H1 (cell line): ENCODE data around the gene UQCR10. TPM values are rescaled to one million over a fixed set of nuclear protein-coding genes. Genes with fewer than 3 reads are reported as not detected.

Source experiments
- CTCF ChIA-PET: fragments of 300-600 bp; sonication (Branson Sonifier 250); formaldehyde crosslinking; loops from one replicate; lab custom pipeline; 2021; ENCODE audit not compliant: partially characterized antibody; lab: Charles Lee
- POLR2A ChIA-PET: fragments of 300-600 bp; sonication (Branson Sonifier 250); formaldehyde crosslinking; loops from one replicate; lab custom pipeline; 2021; ENCODE audit warnings: inconsistent platforms; ENCODE audit not compliant: partially characterized antibody; lab: Charles Lee
- DNase-seq, 2 experiments: peaks; one replicate each; pipeline versions ENCODE4 v3.0.0 to v3.0.0-alpha.2; 2010 to 2022; ENCODE audit warnings: low spot score in 2 of 2, low read depth in 1 of 2, mixed read lengths in 1 of 2
- FAIRE-seq: peaks from 2 replicates; lab custom pipeline; 2011; peaks lifted over from hg19 to GRCh38; lab: Jason Lieb, UNC
- H2AFZ ChIP-seq: 2 replicates; pipeline ENCODE4 v1.8.1; 2012; ENCODE audit warnings: low read length, inconsistent platforms
- H2AK5ac ChIP-seq: 2 replicates; pipeline ENCODE4 v1.6.1; 2013; ENCODE audit warnings: low read depth, low read length
- H2BK120ac ChIP-seq: replicated peaks from 2 replicates; pipeline ENCODE3; 2013; ENCODE audit warnings: low read depth, low read length, inconsistent platforms
- H2BK12ac ChIP-seq: 2 replicates; pipeline ENCODE4 v1.6.1; 2013; ENCODE audit warnings: low read depth, low read length
- H2BK15ac ChIP-seq: 2 replicates; pipeline ENCODE4 v1.6.1; 2013; ENCODE audit warnings: low read length
- H2BK20ac ChIP-seq: 2 replicates; pipeline ENCODE4 v1.6.1; 2013; ENCODE audit warnings: low read length
- H2BK5ac ChIP-seq: 2 replicates; pipeline ENCODE4 v1.6.1; 2013; ENCODE audit warnings: low read depth, low read length
- H3K14ac ChIP-seq: 2 replicates; pipeline ENCODE4 v1.6.1; 2013; ENCODE audit warnings: inconsistent platforms; ENCODE audit not compliant: insufficient read length
- H3K18ac ChIP-seq: 2 replicates; pipeline ENCODE4 v1.6.1; 2013; ENCODE audit warnings: low read length; ENCODE audit errors: extremely low read depth
- H3K23ac ChIP-seq: 2 replicates; pipeline ENCODE4 v1.6.1; 2013; ENCODE audit warnings: inconsistent platforms; ENCODE audit not compliant: insufficient read length
- H3K23me2 ChIP-seq: 2 replicates; pipeline ENCODE4 v1.6.1; 2013; ENCODE audit warnings: low read depth, low read length
- H3K27ac ChIP-seq: 2 replicates; pipeline ENCODE4 v1.6.1; 2011; ENCODE audit warnings: low read depth, low read length, inconsistent platforms
- H3K27me3 ChIP-seq, 4 experiments: replicated peaks in 1 of 4; 1 replicate in 1 of 4; 2 replicates in 3 of 4; pipeline versions ENCODE4 v1.6.1 to v1.8.1; 2011 to 2013; ENCODE audit warnings: low read length in 3 of 4, mild to moderate bottlenecking in 3 of 4, inconsistent platforms in 2 of 4, mixed read lengths in 2 of 4, moderate library complexity in 1 of 4; ENCODE audit not compliant: control insufficient read depth in 3 of 4, insufficient read depth in 3 of 4; ENCODE audit errors: extremely low read depth in 1 of 4
- H3K36me3 ChIP-seq, 4 experiments: 2 replicates each; pipeline versions ENCODE4 v1.6.1 to v1.8.1; 2011 to 2013; ENCODE audit warnings: mild to moderate bottlenecking in 4 of 4, low read length in 3 of 4, moderate library complexity in 2 of 4, control low read depth in 1 of 4, inconsistent platforms in 1 of 4; ENCODE audit not compliant: insufficient read depth in 4 of 4, control insufficient read depth in 2 of 4
- H3K4ac ChIP-seq: replicated peaks from 2 replicates; pipeline ENCODE3; 2013; ENCODE audit warnings: low read length, low read depth, mixed read lengths, inconsistent platforms; ENCODE audit not compliant: insufficient read length
- H3K4me1 ChIP-seq, 4 experiments: replicated peaks in 1 of 4; 1 replicate in 1 of 4; 2 replicates in 3 of 4; pipeline versions ENCODE4 v1.6.1 to v1.8.1; 2011 to 2013; ENCODE audit warnings: low read length in 3 of 4, inconsistent platforms in 2 of 4, mixed read lengths in 1 of 4; ENCODE audit not compliant: insufficient read depth in 4 of 4, control insufficient read depth in 3 of 4
- H3K4me2 ChIP-seq, 2 experiments: 2 replicates each; pipeline versions ENCODE4 v1.6.1 to v1.8.1; 2011 to 2013; ENCODE audit warnings: low read depth in 2 of 2, low read length in 2 of 2, control low read depth in 1 of 2, inconsistent platforms in 1 of 2, mild to moderate bottlenecking in 1 of 2; ENCODE audit not compliant: insufficient read depth in 1 of 2
- H3K4me3 ChIP-seq, 4 experiments: fragments of 200-600, 300-600 bp in 1 of 4; sonication (generic), shearing (Covaris generic), sonication (Bioruptor Twin) in 1 of 4; 2 replicates each; pipeline versions ENCODE4 v1.5.1 to v1.8.1; 2011 to 2016; ENCODE audit warnings: low read length in 4 of 4, low read depth in 3 of 4, control low read depth in 2 of 4, inconsistent platforms in 2 of 4, mild to moderate bottlenecking in 2 of 4, mixed read lengths in 1 of 4, moderate library complexity in 1 of 4; ENCODE audit not compliant: insufficient read depth in 2 of 4; ENCODE audit errors: extremely low read depth in 1 of 4
- H3K56ac ChIP-seq: replicated peaks from 2 replicates; pipeline ENCODE3; 2013; ENCODE audit warnings: low read depth, mild to moderate bottlenecking, mixed read lengths, low read length, inconsistent platforms; ENCODE audit not compliant: insufficient read length
- H3K79me1 ChIP-seq: 2 replicates; pipeline ENCODE4 v1.6.1; 2013; ENCODE audit warnings: low read depth, low read length, control low read depth
- H3K79me2 ChIP-seq, 2 experiments: 2 replicates each; pipeline versions ENCODE4 v1.6.1 to v1.8.1; 2012 to 2013; ENCODE audit warnings: low read length in 2 of 2, mild to moderate bottlenecking in 2 of 2, inconsistent platforms in 1 of 2; ENCODE audit not compliant: insufficient read depth in 2 of 2, control insufficient read depth in 1 of 2
- H3K9ac ChIP-seq, 4 experiments: replicated peaks in 1 of 4; 1 replicate in 1 of 4; 2 replicates in 3 of 4; pipeline versions ENCODE4 v1.6.1 to v1.8.1; 2011 to 2013; ENCODE audit warnings: low read depth in 3 of 4, low read length in 3 of 4, control low read depth in 2 of 4, mild to moderate bottlenecking in 2 of 4, moderate library complexity in 2 of 4, inconsistent platforms in 1 of 4; ENCODE audit errors: extremely low read depth in 1 of 4
- H3K9me3 ChIP-seq, 2 experiments: 2 replicates each; pipeline versions ENCODE4 v1.6.1 to v1.8.1; 2012 to 2013; ENCODE audit warnings: mild to moderate bottlenecking in 2 of 2, moderate library complexity in 2 of 2, control low read depth in 1 of 2, inconsistent platforms in 1 of 2, low read depth in 1 of 2, low read length in 1 of 2, mixed read lengths in 1 of 2; ENCODE audit not compliant: insufficient read depth in 2 of 2
- H4K20me1 ChIP-seq, 2 experiments: replicated peaks in 1 of 2; 2 replicates each; pipeline versions ENCODE3 to v1.8.1; 2011 to 2013; ENCODE audit warnings: inconsistent platforms in 2 of 2, low read length in 2 of 2, mild to moderate bottlenecking in 1 of 2; ENCODE audit not compliant: insufficient read depth in 2 of 2, control insufficient read depth in 1 of 2
- H4K5ac ChIP-seq: 2 replicates; pipeline ENCODE4 v1.6.1; 2013; ENCODE audit warnings: low read length, low read depth, mixed read lengths, inconsistent platforms; ENCODE audit not compliant: insufficient read length
- H4K8ac ChIP-seq: 2 replicates; pipeline ENCODE4 v1.8.0; 2013; ENCODE audit warnings: mild to moderate bottlenecking, moderate library complexity, low read length, inconsistent platforms; ENCODE audit not compliant: insufficient read depth; ENCODE audit errors: extremely low read depth
- H4K91ac ChIP-seq: replicated peaks from 2 replicates; pipeline ENCODE3; 2013; ENCODE audit warnings: low read length, mixed read lengths, inconsistent platforms; ENCODE audit not compliant: insufficient read length
- NANOG ChIP-seq: IDR thresholded peaks from 2 replicates; pipeline ENCODE4 v1.6.1; 2011; ENCODE audit warnings: low read length, low read depth, mild to moderate bottlenecking, inconsistent platforms; ENCODE audit not compliant: insufficient read depth, poor library complexity, severe bottlenecking
- RAD21 ChIP-seq, 2 experiments: IDR thresholded peaks in 1 of 2; conservative IDR thresholded peaks in 1 of 2; 2 replicates each; pipeline ENCODE4 v1.6.1; 2011; ENCODE audit warnings: low read depth in 2 of 2, low read length in 2 of 2, improper control_type of control experiment in 1 of 2, inconsistent platforms in 1 of 2, mild to moderate bottlenecking in 1 of 2, moderate library complexity in 1 of 2
- WGBS, 2 experiments: shearing (Covaris generic) in 1 of 2; methylation state at CpG; one replicate each; pipeline versions ENCODE4 v1.1.6 to v1.1.7; 2013 to 2015; ENCODE audit warnings: low lambda C conversion rate in 2 of 2, mixed read lengths in 2 of 2, inconsistent platforms in 1 of 2, low coverage in 1 of 2, missing lambda C conversion rate in 1 of 2; ENCODE audit not compliant: insufficient replicate concordance in 2 of 2, insufficient coverage in 1 of 2, insufficient read length in 1 of 2; ENCODE audit errors: extremely low coverage in 1 of 2, missing lambda C conversion rate in 1 of 2; 5-methylcytosine and 5-hydroxymethylcytosine counted together
- polyA plus RNA-seq, 7 experiments: library from polyadenylated mRNA; depleted of rRNA in 3 of 7; stranded (reverse) in 5 of 7; unstranded in 2 of 7; fragments of >200 nt in 5 of 7; fragments of 200-250 nt in 2 of 7; gene quantifications; 1 replicate in 5 of 7; 2 replicates in 1 of 7; 4 replicates in 1 of 7; pipeline versions ENCODE4 v1.2.1 to v1.2.3, GENCODE V29; 2011 to 2013; ENCODE audit warnings: missing spikeins in 2 of 7, mixed read lengths in 2 of 7
- total RNA-seq: library from RNA; stranded (reverse); fragmentation: NEBNext Ultra II Directional; extraction: Animal tissue kit (Norgen Biotek cat#: 25700); gene quantifications from 2 replicates; pipeline ENCODE4 v1.2.1, GENCODE V29; 2021
- TF ChIP-seq, protein P1 (sequence below), 3 experiments: IDR thresholded peaks; 1 replicate in 2 of 3; 2 replicates in 1 of 3; pipeline versions ENCODE4 v1.5.1 to v1.6.1; 2011; ENCODE audit warnings: low read length in 3 of 3, mild to moderate bottlenecking in 3 of 3, inconsistent platforms in 2 of 3, low read depth in 1 of 3, moderate library complexity in 1 of 3; ENCODE audit not compliant: insufficient read depth in 1 of 3; ENCODE audit errors: control extremely low read depth in 1 of 3

UQCR10 gene
- total and polyA plus RNA-seq, 2 of the 8 experiments (the other 6 are each of a cell fraction or from before 2014, with no cell fraction given) = 102 to 260 TPM

DNA sequence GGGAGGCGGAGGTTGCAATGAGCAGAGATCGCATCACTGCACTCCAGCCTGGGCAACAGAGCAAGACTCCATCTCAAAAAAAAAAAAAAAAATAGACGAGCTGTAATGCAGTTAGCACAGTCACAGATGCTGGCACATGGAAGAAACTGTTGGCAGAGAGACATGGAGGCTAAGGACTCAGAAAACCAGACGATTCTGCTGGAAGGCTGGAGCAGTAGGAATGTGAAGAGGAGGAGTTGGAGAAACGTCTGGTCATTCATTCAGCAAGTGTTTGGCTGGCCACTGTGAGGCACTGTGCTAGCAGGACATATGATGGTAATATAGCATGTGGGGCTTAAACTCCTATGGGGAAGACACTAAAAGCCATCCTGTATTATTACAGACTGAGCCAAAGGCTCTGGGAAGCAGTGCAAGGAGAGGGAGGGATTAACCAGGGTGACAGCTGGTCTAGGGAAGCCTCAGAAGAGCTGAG is 5.0 kb downstream of the UQCR10 start:
- Histone ChIP-seq H3K23ac (no peak overlapping the region), H3K18ac (no peak overlapping the region; the same call in 1 of the 2 replicates), H2BK12ac (no peak overlapping the region), H3K56ac (no peak overlapping the region)
- TF ChIP-seq RAD21 (IDR thresholded peaks at IDR 0.05 in 1 of 2, conservative IDR thresholded peaks at IDR 0.05 in 1 of 2; ENCODE audit: low read depth in 2 of 2, low read length in 2 of 2) = peak; percentile 54 to 57
- TF ChIP-seq, protein P1, sequence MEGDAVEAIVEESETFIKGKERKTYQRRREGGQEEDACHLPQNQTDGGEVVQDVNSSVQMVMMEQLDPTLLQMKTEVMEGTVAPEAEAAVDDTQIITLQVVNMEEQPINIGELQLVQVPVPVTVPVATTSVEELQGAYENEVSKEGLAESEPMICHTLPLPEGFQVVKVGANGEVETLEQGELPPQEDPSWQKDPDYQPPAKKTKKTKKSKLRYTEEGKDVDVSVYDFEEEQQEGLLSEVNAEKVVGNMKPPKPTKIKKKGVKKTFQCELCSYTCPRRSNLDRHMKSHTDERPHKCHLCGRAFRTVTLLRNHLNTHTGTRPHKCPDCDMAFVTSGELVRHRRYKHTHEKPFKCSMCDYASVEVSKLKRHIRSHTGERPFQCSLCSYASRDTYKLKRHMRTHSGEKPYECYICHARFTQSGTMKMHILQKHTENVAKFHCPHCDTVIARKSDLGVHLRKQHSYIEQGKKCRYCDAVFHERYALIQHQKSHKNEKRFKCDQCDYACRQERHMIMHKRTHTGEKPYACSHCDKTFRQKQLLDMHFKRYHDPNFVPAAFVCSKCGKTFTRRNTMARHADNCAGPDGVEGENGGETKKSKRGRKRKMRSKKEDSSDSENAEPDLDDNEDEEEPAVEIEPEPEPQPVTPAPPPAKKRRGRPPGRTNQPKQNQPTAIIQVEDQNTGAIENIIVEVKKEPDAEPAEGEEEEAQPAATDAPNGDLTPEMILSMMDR (IDR thresholded peaks at IDR 0.05; ENCODE audit: control extremely low read depth in 1 of 3, insufficient read depth in 1 of 3, low read depth in 1 of 3, low read length in 3 of 3) = peak; percentile 36 to 71 (median 37); a peak in 3 of 4 replicates
- no peak for TF ChIP-seq NANOG
- TF ChIP-seq, all 59 proteins: peak for 2
- Histone ChIP-seq H3K27me3 (no peaks in the 10 kb centered on the region), H2AK5ac (no peak overlapping the region), H3K79me2 (peaks cover 4 to 13% of the 10 kb centered on the region in 2 experiments; a peak in 2 of 4 replicates), H2AFZ (no peak overlapping the region), H3K4me3 (no peak overlapping the region), H3K4ac (no peak overlapping the region), H3K9ac (no peak overlapping the region), H2BK5ac (no peak overlapping the region), H3K27ac (no peak overlapping the region), H3K4me2 (no peak overlapping the region), H4K91ac (no peak overlapping the region), H3K36me3 (peaks cover 3 to 13% (median 6%) of the 10 kb centered on the region in 4 experiments; a peak in 6 of 8 replicates), H2BK120ac (no peak overlapping the region), H3K14ac (no peak overlapping the region), H2BK20ac (no peak overlapping the region), H3K23me2 (no peaks in the 10 kb centered on the region; the same call in 1 of the 2 replicates), H3K79me1 (peaks cover 5% of the 10 kb centered on the region), H4K8ac (no peak overlapping the region), H2BK15ac (no peak overlapping the region), H3K4me1 (peaks cover 0 to 5% (median 3%) of the 10 kb centered on the region in 4 experiments; a peak in 5 of 7 replicates), H4K5ac (no peak overlapping the region), H4K20me1 (peaks cover 0 to 3% of the 10 kb centered on the region in 2 experiments), H3K9me3 (no peaks in the 10 kb centered on the region)
- 79% methylated on average over 4 of the region's 5 CpGs; no CpG with 5 or more reads in 1 of the 2 experiments for WGBS, 2 experiments
- DNase-seq (no peak), FAIRE-seq (peak; percentile 75)
- POLR2A ChIA-PET = no interaction called here
- CTCF ChIA-PET = interaction anchor here (0.6 to 5.2 kb wide), 24 partner anchors 10 to 443 kb away, joined by 3 to 33 read pairs (median 3); no protein-coding TSS in a partner anchor
